Esophagus squamous epithelium (tissue), 5 donors: Measurements from ENCODE around the gene RREB1. TPM values are rescaled to one million over a fixed set of nuclear protein-coding genes. Genes with fewer than 3 reads are reported as not detected.

Experiments used
- DNase-seq: peaks from one replicate; lab custom pipeline; 2025; lab: John Stamatoyannopoulos, UW
- H3K27ac ChIP-seq, 4 donors: fragments of 200-600 bp; sonication (generic); one replicate each; pipeline ENCODE4 v1.5.1; 2016 to 2019; ENCODE audit warnings: mild to moderate bottlenecking in 1 of 4
- H3K27me3 ChIP-seq, 4 donors: fragments of 200-600 bp; sonication (generic); 1 replicate in 3 of 4; 2 replicates in 1 of 4; pipeline versions ENCODE4 v1.5.1 to v1.6.0; 2017 to 2021; ENCODE audit warnings: antibody characterized with exemption in 1 of 4
- H3K36me3 ChIP-seq, 3 donors: fragments of 200-600 bp; sonication (generic); one replicate each; pipeline ENCODE4 v1.5.1; 2016 to 2019
- H3K4me1 ChIP-seq, 3 donors: fragments of 200-600 bp; sonication (generic); one replicate each; pipeline ENCODE4 v1.5.1; 2017 to 2019
- H3K4me3 ChIP-seq, 4 donors: fragments of 200-600 bp; sonication (generic); 1 replicate in 3 of 4; 2 replicates in 1 of 4; pipeline ENCODE4 v1.5.1; 2016 to 2019; ENCODE audit warnings: mild to moderate bottlenecking in 2 of 4, moderate library complexity in 1 of 4
- H3K9me3 ChIP-seq, 3 donors: fragments of 200-600 bp; sonication (generic); one replicate each; pipeline ENCODE4 v1.5.1; 2016 to 2019
- CTCF ChIP-seq, 6 experiments: fragments of 450-650 bp in 4 of 6; fragments of 200-600 bp in 2 of 6; sonication (generic) in 2 of 6; IDR thresholded peaks; one replicate each; pipeline ENCODE4 v1.5.1; 2016 to 2019; ENCODE audit warnings: antibody characterized with exemption in 6 of 6, mild to moderate bottlenecking in 4 of 6, moderate library complexity in 4 of 6
- POLR2A ChIP-seq, 4 donors: fragments of 450-650 bp; IDR thresholded peaks; one replicate each; pipeline ENCODE4 v1.6.1; 2017; ENCODE audit warnings: antibody characterized with exemption in 4 of 4, mild to moderate bottlenecking in 4 of 4, moderate library complexity in 3 of 4
- WGBS, 2 donors: methylation state at CpG; one replicate each; pipeline ENCODE4 v1.1.5; 2018; 5-methylcytosine and 5-hydroxymethylcytosine counted together
- intact Hi-C: fragments of 100-400 bp; cut with DNase I; formaldehyde crosslinking; loops from one replicate; pipeline ENCODE4 v1.15.0; 2022
- total RNA-seq, 4 donors: library from RNA; depleted of rRNA; stranded (reverse); fragments of >200 nt; gene quantifications; one replicate each; pipeline ENCODE4 v1.1.0, GENCODE V29; 2016
- donor health status: DM: yes; HTN: yes; CAD: no.

The RREB1 gene
- total RNA-seq, 4 donors from 2014 or later: 41.7 to 79.6 (median 57.5) TPM

DNA sequence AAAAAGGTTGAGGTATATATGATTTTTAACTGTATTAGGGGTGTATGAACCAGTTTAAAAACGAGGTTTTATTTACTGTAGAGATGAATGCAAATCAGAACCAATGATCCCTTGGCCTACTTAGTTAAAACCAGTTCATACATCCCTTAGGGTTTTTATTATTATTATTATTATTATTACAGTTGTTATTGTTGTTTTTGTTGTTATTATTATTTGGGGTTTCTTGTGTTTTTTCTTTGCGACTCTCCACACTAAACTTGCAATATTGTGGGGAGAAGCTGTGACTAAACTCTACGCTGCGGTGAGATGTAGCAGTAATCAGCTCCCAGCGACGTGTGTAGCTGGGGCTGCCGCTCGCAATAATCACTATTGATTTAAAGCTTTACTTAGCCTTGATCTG is 143.1 kb downstream of the RREB1 start:
- TF ChIP-seq POLR2A (IDR thresholded peaks at IDR 0.05) (no peak), CTCF (IDR thresholded peaks at IDR 0.05) (no peak)
- no peak for DNase-seq
- Histone ChIP-seq H3K4me1 (no peaks in the 10 kb centered on the region), H3K4me3 (no peak overlapping the region), H3K9me3 (no peaks in the 10 kb centered on the region), H3K27me3 (no peaks in the 10 kb centered on the region), H3K36me3 (peaks cover 37 to 70% (median 61%) of the 10 kb centered on the region in 3 donors), H3K27ac (no peak overlapping the region)
- intact Hi-C loops: no loop called here
- WGBS, 2 donors: 95% methylated on average over 8 of the region's 8 CpGs

DNA sequence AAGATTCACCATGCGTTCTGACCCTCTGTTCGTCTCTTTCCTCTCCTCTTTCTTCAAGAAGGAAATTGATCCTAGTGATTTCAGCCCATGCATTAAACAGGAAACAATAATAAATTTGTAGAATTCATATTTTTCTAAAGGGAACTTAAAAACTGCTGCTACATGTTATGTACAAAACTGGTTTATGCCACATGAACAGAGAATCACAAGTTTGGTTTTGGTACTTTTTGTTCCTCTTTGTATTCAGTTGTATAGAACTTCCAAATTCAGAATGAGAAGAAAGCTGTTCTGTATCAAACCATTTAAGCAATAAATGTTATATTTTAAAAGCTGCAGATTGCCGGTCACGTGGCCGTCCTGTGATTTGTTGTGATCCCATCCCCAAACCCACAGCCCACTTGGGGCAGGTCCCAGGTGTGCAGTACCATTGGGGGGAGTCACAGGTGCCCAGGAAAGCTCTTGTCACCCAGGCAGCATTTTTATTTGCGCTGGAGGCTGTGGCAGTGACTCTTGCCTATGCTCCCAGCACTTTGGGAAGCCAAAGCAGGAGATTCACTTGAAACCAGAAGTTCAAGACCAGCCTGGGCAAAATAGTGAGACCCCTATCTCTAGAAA is 144.0 kb downstream of the RREB1 start:
- Histone ChIP-seq H3K4me1 (no peaks in the 10 kb centered on the region), H3K36me3 (peaks cover 27 to 61% (median 54%) of the 10 kb centered on the region in 3 donors), H3K27me3 (no peaks in the 10 kb centered on the region), H3K4me3 (no peak overlapping the region), H3K27ac (peak overlapping the region in 2 of 4 donors; percentile 7 to 26), H3K9me3 (no peaks in the 10 kb centered on the region)
- intact Hi-C loops: no loop called here
- TF ChIP-seq POLR2A (IDR thresholded peaks at IDR 0.05): no peak
- TF ChIP-seq CTCF (IDR thresholded peaks at IDR 0.05): no peak
- 81 to 91% methylated on average over 4 to 6 of the region's 6 CpGs for WGBS, 2 donors
- DNase-seq: no peak

DNA sequence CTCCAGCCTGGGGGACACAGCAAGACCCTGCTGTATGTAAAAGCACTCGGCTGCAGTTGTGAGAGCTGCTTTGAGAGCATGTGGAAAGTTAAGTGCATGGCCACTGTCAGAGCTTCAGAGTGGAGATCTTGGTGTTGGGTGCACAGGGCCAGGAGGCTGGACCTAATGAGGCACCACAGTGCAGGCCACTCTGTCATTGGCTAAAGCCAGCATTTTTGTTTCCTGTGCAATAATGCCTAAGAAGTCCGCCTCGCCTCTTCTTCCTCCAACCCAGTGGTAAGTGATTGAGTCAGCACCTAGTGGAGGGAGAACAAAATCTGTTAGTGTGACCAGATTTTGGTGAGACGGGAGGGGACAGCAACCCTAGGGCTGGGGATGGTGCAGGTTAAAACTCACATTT is 144.6 kb downstream of the RREB1 start:
- H3K9me3 ChIP-seq: no peaks in the 10 kb centered on the region

GRCh38 chr6:7254980-7255835 is 147.4 kb downstream of the RREB1 start:
- intact Hi-C loops: no loop called here
- WGBS, 2 donors: 41 to 58% methylated on average over 9 to 10 of the region's 12 CpGs
- no peak for DNase-seq
- TF ChIP-seq CTCF (IDR thresholded peaks at IDR 0.05) (no peak), POLR2A (IDR thresholded peaks at IDR 0.05) (no peak)
- Histone ChIP-seq H3K9me3 (no peaks in the 10 kb centered on the region), H3K4me3 (no peak overlapping the region), H3K4me1 (peaks cover 0 to under 1% (median 0%) of the 10 kb centered on the region in 3 donors), H3K36me3 (peaks cover 0 to 26% (median 21%) of the 10 kb centered on the region in 3 donors), H3K27ac (peak overlapping the region in 3 of 4 donors; percentile 42 to 75 (median 56)), H3K27me3 (no peaks in the 10 kb centered on the region)

More for the DNA sequence above, 144.6 kb downstream of the RREB1 start:
- no peaks in the 10 kb centered on the region for H3K27me3 ChIP-seq
- H3K27ac ChIP-seq: peak overlapping the region in 2 of 4 donors; percentile 7 to 49
- no peaks in the 10 kb centered on the region for H3K4me1 ChIP-seq
- peaks cover 21 to 54% (median 47%) of the 10 kb centered on the region in 3 donors for H3K36me3 ChIP-seq
- intact Hi-C loops: no loop called here
- DNase-seq: no peak
- WGBS, 2 donors: 71% methylated on average over 3 of the region's 4 CpGs; no CpG with 5 or more reads in 1 of the 2 donors
- no peak overlapping the region for H3K4me3 ChIP-seq
- TF ChIP-seq CTCF (IDR thresholded peaks at IDR 0.05) (no peak), POLR2A (IDR thresholded peaks at IDR 0.05) (no peak)

GRCh38 chr6:7255918-7256317 is 148.2 kb downstream of the RREB1 start:
- TF ChIP-seq CTCF (IDR thresholded peaks at IDR 0.05): no peak
- no peak for TF ChIP-seq POLR2A (IDR thresholded peaks at IDR 0.05)
- Histone ChIP-seq H3K4me3 (no peak overlapping the region), H3K4me1 (peaks cover 3 to 8% (median 6%) of the 10 kb centered on the region in 3 donors), H3K9me3 (no peaks in the 10 kb centered on the region), H3K27ac (peak overlapping the region in 1 of 4 donors; percentile 56), H3K36me3 (peaks cover 0 to 19% (median 14%) of the 10 kb centered on the region in 3 donors), H3K27me3 (no peaks in the 10 kb centered on the region)
- DNase-seq: no peak
- 94 to 98% methylated on average over 5 of the region's 5 CpGs for WGBS, 2 donors
- intact Hi-C loops: no loop called here
